ENCODE measurements around the gene ADAMTS2.

ADAMTS2 gene

GRCh38 chr5:179345433-179346321, at the start of gene ADAMTS2:
ADAMTS2 (minus strand) TSS chr5:179345461; CDS start chr5:179345328, 133 bp downstream.
- no peak for DNase-seq

GRCh38 chr5:179393078-179393477, 47.8 kb upstream of the ADAMTS2 start:
- DNase-seq, result no peak

GRCh38 chr5:179387151-179388110, 42.2 kb upstream of the ADAMTS2 start:
- DNase-seq, result no peak

DNA sequence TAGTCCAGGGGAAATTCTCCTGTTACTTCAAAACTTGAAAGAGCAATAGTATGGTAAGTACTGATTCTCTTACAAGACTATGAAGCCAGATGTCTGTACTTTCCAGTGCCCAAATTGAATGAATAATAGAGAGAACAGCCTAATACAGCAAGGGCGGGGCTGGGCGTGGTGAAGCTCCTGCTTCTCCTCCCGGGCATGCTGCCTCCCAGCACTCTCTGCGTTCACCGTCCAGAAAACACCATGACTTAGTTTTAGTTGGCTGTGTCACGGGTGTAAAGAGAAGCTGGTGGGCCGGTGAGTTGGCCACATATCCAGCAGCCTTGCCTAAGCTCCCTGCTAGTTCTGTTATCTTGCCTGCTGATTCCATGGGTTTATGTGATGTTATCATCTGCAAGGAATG, 40.7 kb upstream of the ADAMTS2 start:
- no peak for DNase-seq

GRCh38 chr5:179382486-179382885, 37.2 kb upstream of the ADAMTS2 start:
- DNase-seq, result no peak

DNA sequence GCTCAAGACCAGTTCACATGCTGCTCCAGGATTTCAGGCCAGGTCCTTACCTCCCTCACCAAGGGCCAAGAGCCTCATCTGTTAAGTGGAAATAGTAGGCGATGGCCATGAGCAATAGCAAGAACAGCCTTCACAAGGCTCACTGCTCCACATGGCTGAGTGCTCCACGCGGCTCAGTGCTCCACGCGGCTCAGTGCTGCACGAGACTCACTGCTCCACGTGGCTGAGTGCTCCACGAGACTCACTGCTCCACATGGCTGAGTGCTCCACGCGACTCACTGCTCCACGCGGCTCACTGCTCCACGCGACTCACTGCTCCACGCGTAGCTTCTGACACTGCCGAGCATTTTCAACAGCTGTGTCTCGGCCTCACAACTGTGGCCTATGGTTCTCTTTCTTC, 36.4 kb upstream of the ADAMTS2 start:
- no peak for DNase-seq

- no peak for DNase-seq
Observed at GRCh38 chr5:179380211-179381035, 35.2 kb upstream of the ADAMTS2 start.

- no peak for DNase-seq
Observed at GRCh38 chr5:179379321-179379890, 34.1 kb upstream of the ADAMTS2 start.

GRCh38 chr5:179378441-179379271, 33.4 kb upstream of the ADAMTS2 start:
- DNase-seq, result no peak

DNA sequence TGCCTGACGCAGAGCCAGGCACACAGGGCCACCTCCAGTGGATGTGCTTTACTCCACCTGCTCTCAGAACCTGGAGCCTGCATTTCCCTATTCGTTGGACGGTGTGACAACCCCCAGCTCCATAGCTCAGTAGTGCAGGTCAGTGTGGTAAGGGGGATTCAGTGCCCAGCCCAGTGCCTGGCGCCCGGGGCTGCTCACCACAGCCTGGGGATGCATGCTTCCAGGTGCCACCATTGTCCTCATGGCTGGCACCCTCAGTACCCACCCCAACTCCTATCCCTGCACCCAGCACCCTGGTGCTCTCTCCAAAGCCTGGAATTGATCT, 32.8 kb upstream of the ADAMTS2 start:
- no peak for DNase-seq

DNA sequence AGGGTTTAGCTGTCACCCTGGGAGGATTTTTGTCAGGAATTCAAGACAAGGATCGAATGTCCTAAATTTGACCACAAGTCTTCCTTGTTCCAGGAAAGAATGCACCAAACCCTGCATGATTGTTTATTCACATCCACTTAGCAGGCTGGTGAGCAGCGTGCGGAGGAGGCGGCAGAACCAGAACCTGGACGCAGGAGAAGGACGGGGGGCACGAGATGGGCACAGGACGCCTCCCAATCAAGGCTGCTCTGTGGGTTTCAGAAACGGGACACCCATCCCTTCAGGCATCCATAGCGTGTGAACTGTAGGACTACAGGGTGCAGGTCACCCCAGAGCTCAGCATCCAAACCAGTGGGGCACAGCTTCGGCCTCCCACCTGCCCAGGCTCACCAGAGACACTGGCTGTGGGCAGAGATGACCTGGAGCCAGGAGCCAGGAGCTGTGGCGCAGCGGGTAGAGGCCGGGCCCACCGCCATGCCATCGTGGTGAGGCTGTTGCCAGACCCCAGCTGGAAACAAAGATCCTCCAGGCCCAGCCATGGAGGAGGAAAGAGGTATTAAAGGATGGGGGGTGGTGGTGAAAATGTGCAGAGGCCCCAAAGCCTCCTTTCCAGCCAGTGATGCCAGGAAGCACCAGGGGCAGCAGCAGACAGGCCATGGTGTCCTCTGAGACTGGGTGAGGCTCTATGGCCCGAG, 32.3 kb upstream of the ADAMTS2 start:
- no peak for DNase-seq

- no peak for DNase-seq
Observed at GRCh38 chr5:179376701-179377420, 31.6 kb upstream of the ADAMTS2 start.

DNA sequence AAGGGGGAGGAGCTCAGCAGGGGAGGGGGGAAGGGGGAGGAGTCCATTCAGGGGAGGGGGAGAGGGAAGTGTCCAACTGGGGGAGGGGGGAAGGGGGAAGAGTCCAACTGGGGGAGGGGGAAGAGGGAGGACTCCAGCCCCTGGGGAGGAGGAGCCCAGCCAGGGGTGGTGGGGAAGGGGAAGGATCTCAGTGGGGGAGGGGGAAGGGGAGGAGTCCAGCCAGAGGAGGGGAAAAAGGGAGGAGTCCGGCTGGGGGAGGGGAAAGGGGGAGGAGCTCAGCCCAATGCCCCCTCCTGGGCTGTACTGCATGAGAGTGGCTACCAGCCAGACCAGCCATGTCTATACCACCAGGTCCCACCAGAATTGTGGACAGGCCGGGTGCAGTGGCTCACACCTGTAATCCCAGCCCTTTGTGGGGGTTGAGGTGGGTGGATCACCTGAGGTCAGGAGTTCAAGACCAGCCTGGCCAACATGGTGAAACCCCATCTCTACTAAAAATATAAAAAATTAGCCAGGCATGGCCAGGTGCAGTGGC, 30.6 kb upstream of the ADAMTS2 start:
- DNase-seq, result no peak

DNA sequence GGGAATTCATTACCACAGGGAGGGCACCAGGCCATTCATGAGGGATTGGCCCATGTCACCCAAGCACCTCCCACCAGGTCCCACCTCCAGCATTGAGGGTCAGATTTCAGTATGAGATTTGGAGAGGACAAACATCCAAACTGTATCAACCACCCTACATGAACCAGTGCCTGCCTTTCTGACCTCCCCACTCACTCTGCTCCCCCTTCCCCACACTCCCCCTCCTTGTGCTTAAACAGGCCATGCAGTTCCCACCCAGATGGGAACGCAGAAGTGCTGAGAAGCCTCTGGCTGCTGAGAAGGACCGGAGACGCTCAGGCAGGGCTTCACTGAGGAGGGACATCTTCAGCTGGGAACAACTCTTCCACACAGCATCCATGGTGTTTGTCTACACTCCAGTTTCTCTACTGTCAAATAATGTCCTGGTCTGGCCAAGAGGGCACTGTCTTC, 30.0 kb upstream of the ADAMTS2 start:
- DNase-seq, result no peak

DNA sequence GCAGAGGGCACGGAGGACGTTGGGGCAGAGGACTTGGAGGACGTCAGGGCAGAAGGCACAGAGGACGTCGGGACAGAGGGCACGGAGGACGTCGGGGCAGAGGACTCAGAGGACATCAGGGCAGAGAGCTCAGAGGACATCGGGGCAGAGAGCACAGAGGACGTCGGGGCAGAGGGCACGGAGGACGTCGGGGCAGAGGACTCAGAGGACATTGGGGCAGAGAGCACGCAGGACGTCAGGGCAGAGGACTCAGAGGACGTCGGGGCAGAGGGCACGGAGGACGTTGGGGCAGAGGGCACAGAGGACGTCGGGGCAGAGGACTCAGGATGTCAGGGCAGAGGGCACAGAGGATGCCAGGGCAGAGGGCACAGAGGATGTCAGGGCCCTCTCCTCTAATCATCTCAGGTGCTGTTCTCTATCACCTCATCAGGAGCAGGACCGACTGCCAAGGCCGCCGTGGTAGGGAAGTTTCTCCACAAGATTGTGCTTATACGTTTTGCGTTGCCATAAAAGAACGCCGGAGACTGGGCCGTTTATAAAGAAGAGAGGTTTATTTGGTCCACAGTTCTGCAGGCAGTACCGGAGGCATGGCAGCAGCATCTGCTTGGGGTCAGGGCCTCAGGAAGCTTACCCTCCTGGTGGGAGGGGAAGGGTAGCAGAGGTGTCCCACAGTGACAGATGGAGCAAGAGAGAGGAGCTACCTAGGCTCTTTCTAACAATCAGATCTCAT, 29.4 kb upstream of the ADAMTS2 start:
- DNase-seq, result no peak

DNA sequence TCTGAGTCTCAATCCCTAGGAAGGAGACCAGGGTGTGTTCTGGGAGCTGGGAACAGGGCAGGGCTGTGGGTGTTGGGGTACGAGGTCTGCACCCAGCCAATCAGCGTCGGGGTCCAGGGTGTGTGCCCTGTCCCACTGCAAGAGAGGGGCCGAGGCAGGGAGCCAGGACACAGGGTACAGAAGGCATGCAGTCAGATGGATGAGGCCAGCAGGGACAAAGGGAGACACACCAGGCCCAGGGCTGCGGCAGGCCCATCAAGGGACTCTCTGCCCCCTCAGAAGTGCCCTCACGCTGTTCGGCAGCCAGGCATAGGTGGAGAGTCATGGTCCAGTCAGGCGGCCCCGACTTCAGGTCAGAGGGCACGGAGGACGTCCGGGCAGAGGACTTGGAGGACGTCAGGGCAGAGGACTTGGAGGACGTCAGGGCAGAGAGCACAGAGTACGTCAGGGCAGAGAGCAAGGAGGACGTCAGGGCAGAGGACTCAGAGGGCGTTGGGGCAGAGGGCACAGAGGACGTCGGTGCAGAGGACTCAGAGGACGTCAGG, 28.8 kb upstream of the ADAMTS2 start:
- no peak for DNase-seq

GRCh38 chr5:179373101-179373934, 28.1 kb upstream of the ADAMTS2 start:
- no peak for DNase-seq
